KBM-7 (cell line): ENCODE measurements around the gene CLCN3.
"Not testable (repeated sequence)": the region's sequence is repeated elsewhere in the genome, so short reads cannot be mapped to it uniquely, and the experiment has no call there.

Experiments used
- DNase-seq: peaks from one replicate; pipeline ENCODE4 v3.0.0-alpha.2; 2015
- in situ Hi-C: fragments of 300-500 bp; cut with MboI; formaldehyde crosslinking; loops from 2 replicates; pipeline ENCODE4 v1.14.3; 2020; ENCODE audit warnings: low sequenced_read_pairs, low pct_unique_long_range_greater_than_20kb, mixed read lengths

Gene CLCN3

DNA sequence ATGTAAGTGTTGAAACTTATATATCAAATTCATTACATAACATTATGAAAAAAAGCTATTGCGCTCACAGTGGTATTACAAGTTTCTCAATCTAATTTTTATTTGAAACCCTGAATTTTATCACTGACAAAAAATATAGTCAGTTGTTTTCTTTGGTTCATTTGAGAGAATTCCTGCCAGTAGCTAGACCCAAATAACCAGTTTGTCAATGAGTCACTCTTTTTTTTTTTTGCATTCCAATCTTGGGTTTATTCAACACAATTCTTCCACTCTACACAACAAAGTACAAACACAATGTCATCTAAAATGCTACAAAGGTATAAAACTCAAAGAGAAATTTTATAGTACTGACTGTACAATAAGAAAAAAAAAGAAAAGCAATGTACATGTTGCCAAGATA, 124.2 kb downstream of the CLCN3 start:
- in situ Hi-C loops: no loop called here
- DNase-seq: no peak

DNA sequence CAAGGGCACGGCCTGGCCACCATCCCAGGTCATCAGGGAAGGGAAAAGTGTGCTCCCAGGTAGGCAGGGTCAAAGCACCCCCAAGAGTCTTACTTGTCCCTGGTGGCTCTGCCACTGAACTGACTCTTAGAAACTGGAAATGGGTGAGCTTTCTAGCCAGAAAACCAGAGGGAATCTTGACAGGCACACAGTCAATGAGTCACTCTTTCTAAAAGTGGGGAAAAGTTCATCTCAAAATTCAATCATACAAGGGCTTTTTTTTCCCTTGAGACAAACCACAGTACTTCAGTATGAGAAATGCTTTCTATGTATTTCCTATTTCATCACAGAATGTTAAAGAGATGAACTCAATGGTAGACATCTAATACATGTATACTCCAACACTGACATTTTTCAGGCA, 124.9 kb downstream of the CLCN3 start:
- no peak for DNase-seq
- in situ Hi-C loops: no loop called here

DNA sequence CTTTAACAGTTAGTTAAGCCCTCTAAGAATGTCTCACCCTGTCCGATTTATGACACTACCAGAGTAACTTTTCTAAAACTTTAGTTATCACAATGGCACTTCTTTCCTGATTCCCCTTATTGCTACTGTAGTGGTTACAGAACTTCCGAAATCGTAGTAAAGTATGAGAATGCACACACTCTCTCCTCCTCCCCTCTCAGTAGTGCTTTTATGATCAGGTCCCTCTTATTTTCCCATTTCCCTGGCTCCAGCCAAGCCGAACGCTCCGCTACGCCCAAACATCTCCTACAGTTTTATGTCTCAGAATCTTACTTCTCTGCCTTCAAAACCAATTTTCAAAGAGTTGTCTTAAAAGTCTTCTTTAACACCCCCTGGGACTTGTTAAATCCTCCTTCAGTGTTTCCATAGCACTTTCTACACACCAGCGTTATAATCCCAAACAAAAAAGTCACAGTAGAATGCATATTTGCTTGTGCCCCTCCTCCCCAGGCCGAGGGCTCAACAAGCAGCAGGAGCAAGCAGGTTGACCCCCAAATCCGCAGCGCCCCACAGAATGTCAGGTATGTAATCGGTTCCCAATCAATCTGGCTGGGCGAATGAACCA, 136.7 kb downstream of the CLCN3 start:
- in situ Hi-C loops: no loop called here
- peak; percentile 29 for DNase-seq

DNA sequence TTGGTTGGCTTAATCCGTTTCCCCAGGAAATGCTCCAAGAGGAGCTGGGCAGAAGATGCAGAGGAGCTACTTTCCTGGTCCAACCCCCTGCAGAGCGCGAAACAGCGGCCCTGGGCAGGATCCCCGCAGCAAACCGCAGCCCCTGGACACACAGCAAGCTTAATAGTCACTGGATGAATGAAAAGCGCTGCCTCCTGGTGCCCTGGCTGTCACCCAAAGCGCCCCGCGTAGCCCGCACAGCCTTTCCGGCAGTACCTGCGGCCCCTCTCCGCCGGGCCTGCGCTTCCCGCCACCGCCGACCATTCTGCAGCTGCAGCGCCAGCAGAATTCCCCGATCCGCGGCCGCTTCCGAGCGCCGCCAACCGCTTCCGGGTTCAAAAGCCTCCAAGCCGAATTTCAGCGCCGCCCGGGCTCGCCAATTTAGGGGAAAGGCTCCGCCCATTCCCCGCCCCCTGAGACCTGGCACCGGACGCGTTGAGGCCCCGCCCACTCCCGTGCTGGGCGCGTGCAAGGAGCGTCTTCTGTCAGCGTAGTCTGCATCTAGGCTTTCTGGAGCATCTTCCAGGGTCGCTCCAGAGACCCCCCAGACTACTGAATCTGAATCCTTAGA, 137.3 kb downstream of the CLCN3 start, which contains the start of gene HPF1:
Gene HPF1, minus strand, starts transcription at position 370 of the 610 bp plus-strand sequence. Its CDS starts 67 bp downstream, at position 303.
- peak; percentile 95 for DNase-seq
- in situ Hi-C loops: no loop called here

DNA sequence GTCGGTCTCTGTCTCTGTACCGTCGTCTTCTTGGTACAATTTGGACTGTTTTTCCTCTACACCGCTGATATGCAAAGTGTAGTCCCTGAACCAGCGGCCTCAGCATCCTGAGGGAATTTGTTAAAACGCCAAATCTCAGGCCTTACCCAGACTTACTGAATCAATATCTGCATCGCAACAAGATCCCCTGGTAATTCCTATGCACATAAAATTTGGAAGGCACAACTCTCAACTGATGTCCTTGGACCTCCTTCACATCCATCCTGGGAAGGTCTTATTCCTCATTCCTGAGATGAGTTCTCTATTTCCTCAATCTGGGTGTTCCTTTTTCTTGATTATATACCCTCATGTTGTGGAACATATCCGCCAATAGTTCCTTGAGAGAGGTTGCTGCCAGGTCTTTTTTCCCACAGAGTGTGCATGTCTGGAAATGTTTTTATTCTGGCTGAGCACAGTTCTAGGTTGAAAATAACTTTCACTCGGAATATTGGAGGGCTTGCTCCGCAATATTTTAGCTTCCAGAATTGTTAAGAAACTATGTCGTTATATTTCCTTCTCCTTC, 138.1 kb downstream of the CLCN3 start:
- in situ Hi-C loops: no loop called here
- DNase-seq: no peak

DNA sequence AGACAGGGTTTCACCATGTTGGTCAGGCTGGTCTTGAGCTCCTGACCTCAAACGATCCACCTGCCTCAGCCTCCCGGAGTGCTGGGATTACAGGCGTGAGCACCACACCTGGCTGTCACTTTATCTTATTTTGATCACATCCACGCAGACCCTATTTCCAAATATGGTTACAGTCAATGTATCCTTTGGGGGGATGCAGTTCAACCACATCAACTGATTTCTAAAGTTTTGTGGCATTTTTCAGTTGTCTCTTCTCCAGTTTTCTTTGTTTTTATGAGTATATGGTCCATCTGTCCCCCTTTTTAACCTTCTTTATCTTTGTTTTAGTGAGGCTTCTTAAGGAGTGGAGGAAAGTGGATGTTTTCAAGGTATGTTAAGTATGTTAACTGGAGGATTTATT, 141.5 kb downstream of the CLCN3 start:
- in situ Hi-C loops: no loop called here
- no peak for DNase-seq

DNA sequence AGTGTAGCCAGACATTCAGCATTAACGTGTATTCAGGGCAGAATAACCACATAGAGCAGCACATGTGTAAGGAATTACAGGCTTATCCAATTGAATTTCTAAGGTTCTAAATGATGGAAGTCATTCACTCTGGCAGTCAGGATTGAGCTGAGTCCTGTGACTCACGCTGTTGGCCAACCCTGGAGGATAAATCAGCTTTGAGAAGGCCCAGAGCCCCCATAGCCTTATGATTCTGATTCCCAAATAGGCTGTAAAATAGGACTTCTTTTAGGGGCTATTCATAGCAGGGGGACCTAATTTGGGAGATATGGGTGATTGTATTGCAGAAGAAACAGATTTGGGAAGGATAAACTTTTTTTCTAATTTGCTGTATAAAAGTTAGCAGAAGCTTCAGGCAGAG, 145.5 kb downstream of the CLCN3 start:
- no peak for DNase-seq
- in situ Hi-C loops: no loop called here

DNA sequence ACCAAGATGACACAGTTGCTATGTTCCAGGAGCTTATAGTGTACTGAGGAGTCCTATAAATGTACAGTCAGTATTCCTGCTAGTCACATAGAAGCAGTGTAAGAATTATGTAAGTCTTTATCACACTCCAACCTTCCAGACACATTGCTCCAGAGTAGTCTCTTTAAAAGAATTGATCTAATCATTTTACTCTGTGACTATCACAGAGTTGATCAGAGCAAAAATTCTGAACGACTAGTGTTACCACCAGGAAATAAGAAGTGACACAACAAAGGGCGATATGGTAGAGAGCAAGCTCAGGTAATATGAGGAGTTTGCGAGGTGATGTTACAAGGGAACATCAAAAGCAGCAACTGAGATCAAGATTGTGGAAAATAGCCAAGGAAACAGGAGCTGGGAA, 146.4 kb downstream of the CLCN3 start:
- in situ Hi-C loops: no loop called here
- DNase-seq: no peak

DNA sequence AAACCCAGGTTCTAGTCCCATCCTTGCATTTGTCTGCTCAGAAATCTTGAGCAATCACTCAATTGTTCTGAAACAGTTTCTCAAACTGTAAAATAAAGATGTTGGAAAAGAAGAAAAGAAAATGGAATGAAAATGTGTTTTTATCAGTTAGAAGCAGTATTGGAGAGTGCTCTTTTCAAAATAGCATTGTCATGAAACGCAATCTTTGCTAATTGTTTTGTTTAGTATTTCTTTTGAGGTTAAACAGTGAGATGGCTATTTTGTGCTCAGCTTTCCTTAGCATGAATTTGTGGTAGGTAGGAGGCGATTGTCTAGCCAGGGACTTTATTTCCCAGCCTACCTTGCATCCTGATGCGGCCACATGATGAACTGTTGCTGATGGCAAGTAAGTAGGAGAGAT, 148.0 kb downstream of the CLCN3 start:
- in situ Hi-C loops: no loop called here
- no peak for DNase-seq

DNA sequence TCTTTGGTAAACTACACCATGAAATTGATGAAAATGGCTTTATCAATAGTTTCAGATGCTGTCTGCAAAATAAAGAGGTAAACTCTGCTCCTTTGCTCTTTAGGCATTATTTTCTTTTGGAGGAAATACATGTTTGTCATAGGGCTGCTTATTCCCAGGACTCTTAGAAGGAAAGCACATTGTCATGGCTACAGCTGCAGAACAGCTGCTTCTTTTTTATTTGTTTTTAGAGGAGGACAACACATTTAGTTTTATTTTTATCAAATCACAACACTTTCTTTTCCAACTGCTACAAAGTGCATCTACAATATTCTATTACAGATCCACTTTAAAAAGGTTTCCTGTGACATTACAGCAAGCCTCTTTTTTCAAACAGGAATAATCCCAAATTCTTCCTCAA, 150.0 kb downstream of the CLCN3 start:
- in situ Hi-C loops: no loop called here
- DNase-seq: no peak

DNA sequence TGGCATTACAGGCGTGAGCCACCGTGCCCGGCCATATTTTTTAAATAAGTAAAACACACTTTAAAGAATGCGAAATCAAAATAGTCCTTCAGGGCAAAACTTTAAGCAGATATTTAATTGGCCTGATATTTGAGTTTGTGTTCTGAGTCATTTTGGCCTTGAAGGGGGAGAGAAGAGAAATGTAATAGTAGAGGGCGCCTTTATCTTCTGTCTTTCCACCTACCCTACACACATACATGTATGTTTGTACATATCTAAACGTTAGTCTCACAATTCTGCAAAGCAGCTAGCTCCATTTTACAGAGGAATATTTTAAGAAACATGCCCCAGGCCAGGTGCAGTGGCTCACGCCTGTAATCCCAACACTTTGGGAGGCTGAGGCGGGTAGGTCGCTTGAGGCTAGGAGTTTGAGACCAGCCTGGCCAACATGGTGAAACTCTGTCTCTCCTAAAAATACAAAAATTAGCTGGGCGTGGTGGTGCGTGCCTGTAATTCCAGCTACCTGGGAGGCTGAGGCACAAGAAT, 151.2 kb downstream of the CLCN3 start:
- in situ Hi-C loops, DNase-seq: not testable (repeated sequence)
